NCI-H82 treated with DMSO at 0.1 percent for 48 hours (cell line): ENCODE data around the gene ADAMTS6.
"Not testable (repeated sequence)": the region's sequence is repeated elsewhere in the genome, so short reads cannot be mapped to it uniquely, and the experiment has no call there.

Experiments
- DNase-seq: peaks from one replicate; lab custom pipeline; 2025; ENCODE audit not compliant: unreplicated experiment; lab: John Stamatoyannopoulos, UW

The ADAMTS6 gene

DNA sequence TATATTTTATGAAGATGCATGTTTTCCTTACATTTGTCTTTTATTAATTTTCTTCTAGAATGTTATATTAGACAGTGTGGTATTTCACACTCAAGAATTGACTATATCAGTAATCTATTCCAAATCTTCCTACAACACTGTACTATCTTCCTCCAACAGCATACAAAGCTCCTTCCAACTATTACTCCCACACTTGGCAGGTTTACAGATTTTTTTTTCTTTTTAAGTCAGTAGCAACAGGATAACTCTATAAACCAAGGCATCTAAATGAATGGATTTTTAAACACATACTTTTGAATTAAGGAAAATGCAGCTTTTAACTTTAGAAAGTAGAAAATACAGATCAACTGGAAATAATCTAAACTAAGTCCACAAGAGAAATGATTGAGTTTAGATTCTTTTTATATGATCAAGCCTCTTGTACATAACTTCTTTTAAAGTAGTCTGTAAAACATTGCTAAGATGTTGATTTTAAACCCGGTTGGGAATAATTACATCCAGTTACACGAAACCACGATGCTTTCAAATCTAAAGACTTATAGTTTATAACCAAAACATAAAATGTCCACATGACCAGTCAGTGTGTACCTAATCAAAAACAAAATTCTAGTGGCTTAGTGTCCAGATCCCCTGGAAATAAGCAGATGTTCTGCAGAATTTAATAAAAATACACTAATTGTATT is 281.6 kb downstream of the ADAMTS6 start:
- no peak for DNase-seq

DNA sequence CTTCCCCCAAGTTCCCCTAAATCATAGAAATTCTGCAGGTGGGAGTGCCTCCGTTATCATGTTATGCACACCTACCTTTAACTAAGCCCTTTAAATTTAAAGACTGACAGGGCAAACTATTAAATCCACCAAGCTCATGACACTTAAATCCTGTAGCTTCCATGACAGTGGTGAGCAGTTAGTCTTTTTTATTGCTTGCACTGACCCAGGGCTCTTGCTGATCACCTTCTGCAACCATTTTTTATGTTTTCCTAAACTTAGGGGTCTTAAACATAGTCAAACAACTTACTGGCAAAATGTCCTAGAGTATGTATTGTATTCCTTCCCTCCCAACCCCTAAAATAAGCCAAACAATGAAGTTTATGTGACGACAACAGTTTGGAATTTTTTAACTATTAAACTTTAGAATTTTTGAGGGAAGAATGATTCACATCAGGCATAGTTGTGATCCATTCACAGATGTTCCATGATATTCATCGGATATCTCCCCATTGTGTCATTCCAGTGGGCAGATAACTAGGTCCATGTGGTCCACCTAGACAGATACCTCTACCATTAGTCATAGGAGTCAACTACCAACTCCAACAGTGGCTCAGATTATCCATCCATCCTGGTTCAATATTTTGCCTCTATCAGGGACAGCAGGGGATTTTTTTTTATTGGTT is 283.1 kb downstream of the ADAMTS6 start:
- no peak for DNase-seq

DNA sequence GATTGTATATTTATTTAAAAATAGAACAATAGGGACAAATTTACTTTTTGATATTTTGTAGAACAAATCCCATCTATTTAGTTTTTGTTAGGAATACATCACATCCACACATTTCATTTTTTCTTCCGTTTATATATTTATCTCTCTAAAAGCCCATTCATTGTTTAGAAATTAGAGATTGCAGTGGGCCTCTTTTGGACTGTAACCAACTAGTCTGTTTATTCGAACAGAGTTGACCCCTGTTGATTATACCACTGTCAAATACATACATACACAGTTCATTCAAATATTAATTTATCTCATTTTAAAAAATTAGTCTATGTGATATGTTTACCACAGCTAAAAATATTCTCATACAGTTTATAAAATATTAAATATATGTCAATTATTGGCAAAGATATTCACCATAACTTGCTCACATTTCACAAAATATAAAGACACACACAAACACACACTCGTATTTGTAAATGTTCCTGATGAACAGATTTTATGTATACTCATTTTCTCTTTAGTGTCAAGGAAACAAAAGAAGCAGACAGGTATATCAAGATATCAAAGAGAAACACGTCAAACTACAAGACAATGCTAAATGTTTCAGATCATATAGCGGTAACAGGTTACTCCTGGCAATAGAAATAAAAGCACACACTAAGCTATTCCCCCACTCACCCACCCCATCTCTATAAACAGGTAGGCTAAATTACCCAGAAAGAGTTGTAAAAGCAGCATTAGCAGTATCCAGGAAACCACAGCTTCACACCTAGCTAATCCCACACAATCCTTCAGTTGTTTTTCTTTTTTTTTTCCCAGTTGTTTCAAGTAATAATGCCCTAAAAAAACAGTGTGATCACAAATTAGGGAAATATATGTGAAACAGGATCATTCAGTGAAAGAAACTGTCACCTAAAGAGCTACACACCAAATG is 283.9 kb downstream of the ADAMTS6 start:
- DNase-seq, result no peak

DNA sequence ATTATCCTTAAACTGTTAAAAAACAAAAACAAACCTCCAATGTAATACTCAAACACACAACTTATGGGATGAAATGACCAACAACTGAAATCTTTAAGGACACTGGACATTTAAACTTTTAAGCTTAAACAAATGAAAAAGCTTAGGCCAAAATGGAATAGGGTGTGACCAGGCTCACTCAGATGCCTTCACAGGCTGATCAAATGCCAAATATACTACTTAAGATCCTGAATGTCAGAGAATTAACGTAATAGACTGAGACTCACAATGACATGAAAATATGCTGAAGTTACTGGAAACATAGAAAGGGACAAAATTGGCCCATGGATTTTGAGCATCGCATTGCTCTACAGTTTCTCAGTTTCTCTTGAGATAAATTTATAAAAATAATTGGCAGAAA is 286.8 kb downstream of the ADAMTS6 start:
- DNase-seq, result no peak

DNA sequence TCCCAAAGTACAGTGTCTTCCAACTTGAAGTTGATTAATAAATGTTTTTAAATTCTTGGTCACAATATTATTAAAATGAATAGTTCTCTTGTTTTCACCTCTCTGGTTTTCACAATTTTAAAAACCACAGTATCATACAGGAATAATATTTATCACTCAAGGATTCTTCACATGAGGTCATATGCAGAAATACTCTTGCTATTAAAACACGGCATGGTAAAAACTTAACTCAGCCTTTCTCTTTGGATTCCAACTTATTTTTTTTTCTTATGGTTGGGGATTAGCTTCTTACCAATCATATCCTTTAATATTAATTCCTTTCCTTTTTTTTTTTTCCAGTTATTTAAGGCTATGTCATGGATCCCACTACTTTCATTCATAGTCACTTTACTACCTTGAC is 289.4 kb downstream of the ADAMTS6 start:
- no peak for DNase-seq

DNA sequence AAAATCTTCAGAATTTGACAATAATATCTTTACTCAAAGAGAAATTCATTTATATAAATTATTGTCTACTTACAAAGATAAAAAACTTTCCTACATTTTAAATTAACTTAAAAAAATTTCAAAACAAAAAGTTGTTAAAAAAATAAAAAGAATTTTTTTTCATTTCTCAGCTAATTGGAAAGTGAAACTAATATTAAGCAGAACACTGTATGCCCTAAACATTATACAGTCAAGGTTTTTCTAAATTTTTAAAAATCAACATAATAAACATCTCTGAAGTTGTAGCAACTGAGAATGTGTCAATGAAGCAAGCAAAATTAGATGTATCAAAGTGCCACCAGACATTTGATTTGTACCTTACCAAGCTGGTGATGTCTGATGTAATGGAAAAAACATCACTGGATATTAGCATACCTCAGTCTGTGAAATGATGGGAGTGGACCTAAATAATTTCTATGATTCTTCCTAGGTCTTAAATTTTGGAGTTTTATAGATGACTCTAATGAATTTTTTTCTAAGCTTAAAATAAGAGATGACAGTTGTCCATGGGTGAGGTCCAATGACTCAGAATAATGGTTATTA is 290.1 kb downstream of the ADAMTS6 start:
- no peak for DNase-seq

DNA sequence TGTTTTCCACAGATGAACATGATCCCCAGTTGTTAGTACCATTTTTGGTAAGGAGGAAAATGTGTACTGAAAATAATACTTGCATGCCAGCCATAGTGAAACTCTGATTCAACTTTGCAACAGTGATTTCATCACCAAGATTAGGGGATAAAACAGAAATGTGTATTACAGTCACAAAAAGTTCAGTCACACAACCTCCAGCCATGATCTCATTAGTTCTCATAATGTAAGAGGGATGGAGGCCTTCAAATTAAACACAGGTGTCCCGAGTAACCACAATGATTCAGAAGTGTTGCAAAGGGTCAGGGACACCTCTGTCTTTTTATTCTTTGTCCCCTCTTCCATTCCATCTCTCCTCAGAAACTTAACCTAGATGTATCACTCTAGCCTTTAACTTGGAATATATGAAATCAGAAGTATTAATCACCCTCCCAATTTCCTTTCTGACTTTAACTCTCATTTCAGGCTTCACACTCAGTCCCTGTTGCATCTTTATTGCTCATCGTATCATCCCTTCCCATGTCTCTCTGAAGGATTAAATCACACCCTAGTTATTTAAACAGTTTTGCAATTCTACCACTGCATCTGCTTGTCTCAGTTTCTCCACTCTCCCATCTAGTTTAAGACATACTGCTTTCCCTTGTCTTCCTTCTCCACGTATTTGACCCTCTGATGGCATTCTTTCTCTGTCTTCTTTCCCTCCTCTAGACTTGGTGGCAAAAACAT is 291.2 kb downstream of the ADAMTS6 start:
- DNase-seq, result no peak

DNA sequence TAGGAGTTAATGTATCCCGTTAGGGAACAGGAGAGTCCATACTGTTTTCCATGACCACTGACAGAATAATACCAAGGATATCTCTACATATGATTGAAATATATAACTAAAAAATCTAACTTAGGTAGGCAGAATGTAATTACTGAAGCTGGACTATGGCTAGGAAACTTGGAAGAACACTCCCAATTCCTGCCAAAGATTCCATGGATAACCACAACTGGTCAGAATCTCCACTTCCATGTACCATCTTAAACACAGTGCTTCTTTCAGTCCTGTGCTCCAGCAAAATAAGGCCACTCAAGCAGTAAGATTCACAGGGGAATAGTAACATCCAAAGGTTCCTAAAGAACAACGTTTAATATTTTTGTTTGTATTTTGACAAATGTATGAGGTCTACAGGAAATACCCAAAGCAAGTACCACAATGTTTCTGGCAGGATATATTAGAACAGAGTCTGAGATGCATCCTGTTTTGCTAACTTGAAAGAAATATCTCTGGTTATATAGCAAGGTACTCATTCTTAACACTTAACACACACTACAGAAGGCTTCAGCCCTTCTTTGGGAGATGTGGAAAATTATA is 295.0 kb downstream of the ADAMTS6 start:
- DNase-seq, result no peak

DNA sequence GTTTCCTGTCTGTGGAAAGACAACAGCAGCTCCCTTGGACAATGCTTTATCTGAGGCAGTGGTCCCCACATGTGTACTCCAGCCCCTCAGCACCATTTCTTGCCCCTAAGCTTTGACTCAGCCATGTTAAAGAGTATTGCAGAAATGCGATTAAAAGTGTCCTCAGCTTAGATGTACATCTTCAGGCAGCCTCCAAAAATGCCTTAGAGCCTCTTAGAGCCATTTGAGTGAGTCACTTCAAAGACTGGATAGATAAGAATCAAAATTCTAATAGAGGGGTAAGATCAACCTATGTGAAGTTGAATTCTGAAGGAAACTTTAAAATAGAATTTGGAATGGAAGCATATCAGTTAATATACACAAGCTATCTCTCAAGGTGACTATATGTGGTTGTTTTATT is 296.3 kb downstream of the ADAMTS6 start:
- DNase-seq, result no peak

DNA sequence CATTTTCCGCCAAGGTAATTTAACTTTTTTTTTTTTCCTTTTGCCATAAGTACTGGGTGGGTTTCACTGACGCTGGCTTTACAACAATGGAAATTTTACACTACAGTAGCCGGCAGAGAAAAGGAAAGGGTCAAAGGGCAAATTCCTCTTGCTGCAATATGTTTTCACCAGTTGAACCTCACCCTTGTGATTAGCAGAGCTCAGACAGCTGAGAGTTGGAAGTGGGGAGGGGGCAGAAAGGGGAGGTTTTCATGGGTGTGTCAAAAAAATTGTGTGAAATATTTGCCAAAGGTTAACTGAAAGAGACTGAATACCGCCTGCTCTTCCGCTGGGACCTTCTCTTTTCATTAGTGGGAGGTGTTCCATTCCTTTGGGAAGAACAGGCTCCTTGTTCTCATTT is 296.9 kb downstream of the ADAMTS6 start:
- DNase-seq, result no peak

DNA sequence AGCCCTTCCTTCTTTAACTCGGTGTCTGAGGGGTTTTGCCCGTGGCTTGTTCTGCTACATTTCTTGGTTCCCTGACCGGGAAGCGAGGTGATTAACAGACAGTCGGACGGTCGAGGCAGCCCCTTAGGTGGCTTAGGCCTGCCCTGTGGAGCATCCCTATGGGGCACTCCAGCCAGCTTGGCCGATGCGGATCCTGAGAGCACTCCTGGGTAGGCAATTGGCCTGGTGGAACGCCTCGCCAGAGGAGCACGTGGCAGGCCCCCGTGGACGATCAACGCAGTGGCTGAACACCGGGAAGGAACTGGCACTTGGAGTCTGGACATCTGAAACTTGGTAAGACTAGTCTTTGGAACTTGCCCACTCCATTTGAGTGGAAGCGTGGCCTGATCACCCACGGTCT is 307.5 kb downstream of the ADAMTS6 start:
- not testable (repeated sequence) for DNase-seq

DNA sequence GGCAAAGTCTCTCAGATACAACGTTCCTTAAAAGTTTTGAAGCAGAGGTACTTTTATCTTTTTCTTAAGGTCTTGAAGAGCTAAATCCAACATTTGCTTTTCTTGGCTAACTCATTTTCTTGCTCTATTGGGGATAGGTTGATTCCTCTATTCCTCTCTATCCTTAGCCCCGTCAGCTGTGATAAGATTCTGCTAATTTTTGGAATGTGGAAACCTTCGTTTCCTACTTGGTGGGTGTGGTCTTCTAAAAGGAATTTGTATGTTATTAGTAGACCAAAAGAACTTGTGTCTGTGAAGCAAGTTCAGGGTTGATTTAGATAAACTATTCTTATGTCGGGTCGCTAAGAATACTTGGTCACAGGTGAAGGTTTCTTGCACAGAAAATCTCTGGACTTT is 308.6 kb downstream of the ADAMTS6 start:
- no peak for DNase-seq

DNA sequence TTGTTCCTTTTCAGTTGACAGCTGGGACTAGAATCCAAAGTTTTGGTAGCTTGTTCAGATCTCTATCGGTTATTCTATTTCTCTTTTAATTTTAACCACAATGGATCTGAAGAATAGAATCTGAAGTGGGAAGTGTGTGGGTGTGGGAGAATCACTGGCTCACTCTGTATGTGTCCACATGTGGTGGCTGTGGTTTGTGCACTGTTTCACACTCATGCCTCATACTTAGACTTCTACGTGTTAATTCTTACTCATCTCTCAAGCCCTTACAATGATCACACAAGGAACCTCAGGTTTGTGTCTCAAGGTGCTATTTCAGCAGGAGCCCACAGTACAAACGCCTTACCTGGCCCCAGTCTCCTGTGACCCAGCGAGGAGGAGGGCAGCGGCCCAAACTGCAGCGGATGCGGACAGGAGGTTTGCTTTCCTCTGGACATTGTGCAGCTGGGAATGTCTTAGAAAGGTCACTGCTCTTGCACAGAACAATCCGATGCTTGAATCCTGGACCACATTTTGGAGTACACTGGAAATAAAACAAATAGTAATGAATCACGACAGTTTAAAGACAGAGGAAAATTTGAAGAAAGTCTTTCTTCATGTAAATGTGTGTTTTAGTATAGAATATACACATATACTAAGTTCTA is 309.1 kb downstream of the ADAMTS6 start:
- DNase-seq, result no peak

DNA sequence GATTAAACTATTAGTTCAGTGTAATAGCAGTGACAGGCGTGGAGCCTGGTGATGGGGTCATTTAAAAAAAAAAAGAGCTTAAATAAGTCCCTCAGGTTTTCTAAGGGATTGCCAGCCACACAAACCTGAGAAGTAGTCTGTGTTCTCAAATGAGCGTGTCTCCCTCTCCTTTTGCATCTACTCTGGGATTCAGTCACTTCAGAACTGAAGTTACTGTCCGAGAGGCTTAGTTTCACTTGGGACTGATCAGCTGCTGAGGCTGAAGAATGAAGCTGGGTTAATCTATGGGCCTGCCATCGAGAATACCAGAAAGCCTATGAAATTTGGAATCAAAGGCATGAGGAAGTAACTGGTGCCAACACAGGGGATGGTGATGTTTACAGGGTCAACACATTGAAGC is 310.1 kb downstream of the ADAMTS6 start:
- DNase-seq, result no peak

DNA sequence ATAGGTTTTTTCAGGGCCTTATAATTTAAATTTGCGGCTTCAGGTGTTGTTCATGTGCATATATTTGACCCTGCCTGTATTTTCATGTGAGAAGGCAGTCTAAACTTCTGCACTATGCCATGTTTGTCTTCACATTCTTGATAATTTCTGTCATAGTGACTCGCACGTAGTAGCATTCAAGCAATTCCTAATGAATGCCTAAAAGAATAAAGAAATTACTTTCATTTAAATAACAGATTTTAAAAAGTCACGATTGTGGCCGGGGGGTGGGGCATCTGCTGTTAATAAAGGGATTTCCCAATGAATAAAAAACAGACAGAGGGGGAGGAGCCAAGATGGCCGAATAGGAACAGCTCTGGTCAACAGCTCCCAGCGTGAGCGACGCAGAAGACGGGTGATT is 318.0 kb downstream of the ADAMTS6 start:
- no peak for DNase-seq

DNA sequence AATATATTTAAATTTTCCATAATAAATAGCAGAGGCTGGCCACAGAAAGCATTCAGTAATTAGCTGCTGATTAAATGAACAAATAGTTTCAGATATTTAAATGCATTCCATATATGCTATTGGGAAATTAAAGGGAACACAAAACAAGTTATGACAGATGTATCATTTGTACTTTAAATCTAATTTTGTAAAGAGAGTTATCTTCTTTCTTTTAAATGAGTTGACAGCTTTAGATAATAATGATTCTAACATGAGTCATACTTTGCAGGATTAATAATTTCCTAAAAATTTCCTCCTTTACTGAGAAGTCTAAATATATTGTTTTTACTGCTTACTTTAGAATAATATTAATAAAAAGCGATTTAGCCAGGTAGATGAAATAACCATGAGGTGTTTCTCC is 320.1 kb downstream of the ADAMTS6 start:
- DNase-seq, result no peak

DNA sequence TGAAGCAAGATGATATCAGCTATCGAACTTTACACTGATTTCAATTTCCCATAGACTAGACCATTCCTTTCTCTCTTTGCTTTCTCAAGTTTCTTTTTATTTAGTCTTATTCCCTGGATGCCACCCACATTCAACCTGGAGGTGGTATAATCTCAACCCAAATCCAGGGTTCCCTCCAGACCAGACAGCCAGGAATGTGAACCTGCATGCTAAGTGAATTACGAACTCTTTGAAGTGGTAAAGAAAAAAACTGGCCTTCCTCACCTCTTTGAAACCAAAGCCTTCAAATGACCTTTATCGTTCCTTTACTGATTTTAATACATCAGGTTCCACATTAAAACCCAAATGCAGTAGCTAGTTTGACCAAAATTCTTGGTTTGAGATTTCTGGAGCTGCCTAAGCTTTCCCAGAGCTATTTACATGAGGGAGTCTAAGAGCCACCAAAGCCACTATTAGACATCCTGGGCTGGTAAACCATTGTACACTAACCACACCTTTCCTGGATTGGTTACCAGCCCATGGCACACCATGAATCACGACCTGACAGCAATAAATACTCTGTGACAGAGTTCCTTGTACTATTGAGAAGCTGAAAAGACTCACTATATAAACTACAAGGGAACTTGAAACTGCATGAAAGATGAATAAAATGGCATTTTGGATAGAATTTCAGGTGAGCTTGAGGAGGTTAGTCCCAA is 323.7 kb downstream of the ADAMTS6 start:
- DNase-seq, result no peak

DNA sequence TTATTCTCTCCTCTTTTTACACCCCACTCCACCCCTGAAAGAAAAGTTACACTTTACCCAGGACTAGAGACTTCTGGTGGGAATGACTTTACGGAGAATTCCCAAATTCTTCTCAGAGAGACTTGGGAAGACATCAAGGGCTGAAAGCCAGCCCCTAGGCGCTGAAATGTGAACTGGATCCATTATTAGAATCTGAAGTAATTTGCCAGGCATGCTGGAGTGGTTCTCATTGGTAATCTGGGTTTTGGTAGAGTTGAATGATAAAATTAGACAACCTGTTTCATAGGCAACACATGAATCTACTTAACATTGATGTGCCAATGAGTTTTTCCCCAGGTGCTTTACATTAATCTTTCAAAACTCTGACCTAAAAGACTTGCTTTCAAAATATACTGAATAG is 324.8 kb downstream of the ADAMTS6 start:
- DNase-seq, result no peak

DNA sequence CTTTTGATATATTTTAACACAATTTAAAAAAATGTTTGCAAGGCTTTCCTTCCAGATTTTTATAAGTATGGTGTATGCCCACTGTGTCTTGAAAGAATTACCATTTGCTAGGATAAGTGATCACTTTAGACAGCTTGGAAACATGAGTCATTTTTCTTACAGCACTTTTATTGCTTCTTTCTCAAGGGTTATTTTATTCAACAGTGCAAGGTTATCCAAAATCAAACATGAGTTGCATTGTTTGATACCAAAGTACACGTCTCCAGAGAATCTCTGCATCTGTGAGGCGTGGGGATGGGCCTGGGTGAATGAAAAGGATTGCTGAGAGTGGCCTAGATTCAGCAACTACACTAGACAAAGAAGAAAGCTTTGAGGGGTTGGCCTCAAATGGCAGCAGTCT is 329.6 kb downstream of the ADAMTS6 start:
- no peak for DNase-seq
